ENCODE results near the gene MYO18B. TPM values are rescaled to one million over a fixed set of nuclear protein-coding genes. Genes with fewer than 3 reads are reported as not detected.

Gene MYO18B
- total and polyA plus RNA-seq, 2 donors from 2014 or later: 0.19 to 0.41 TPM

DNA sequence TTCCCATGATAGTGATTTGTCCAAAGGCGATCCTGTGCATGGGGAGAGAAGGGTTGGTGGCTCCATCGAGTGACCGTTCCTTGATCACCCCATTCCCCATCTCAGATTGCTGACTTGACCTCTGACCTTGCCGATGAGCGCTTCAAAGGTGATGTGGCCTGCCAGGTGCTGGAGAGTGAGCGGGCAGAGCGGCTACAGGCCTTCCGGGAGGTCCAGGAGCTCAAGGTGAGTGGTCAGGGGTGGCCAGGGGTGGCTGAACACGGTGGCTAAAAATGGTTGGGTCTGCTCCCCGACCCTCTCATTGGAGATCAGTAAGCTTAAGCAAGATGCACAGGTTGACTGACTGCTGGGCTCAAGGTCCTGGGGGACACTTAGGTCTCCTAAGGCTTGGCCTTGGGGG is 148.7 kb downstream of the MYO18B start:
- no peaks in the 10 kb centered on the region for H3K4me1 ChIP-seq (ENCODE audit: control insufficient read depth in 2 of 3, insufficient read depth in 2 of 3, low read depth in 1 of 3, low read length in 3 of 3)
- FAIRE-seq (no peak), DNase-seq (no peak)
- H3K27ac ChIP-seq (ENCODE audit: low read depth in 2 of 2, low read length in 2 of 2): no peak overlapping the region
- no peaks in the 10 kb centered on the region for H3K36me3 ChIP-seq (ENCODE audit: control insufficient read depth in 2 of 3, insufficient read depth in 3 of 3, low read length in 3 of 3)
- H3K9ac ChIP-seq (ENCODE audit: low read length in 3 of 3): no peak overlapping the region
- no peak overlapping the region for H3K4me3 ChIP-seq (ENCODE audit: low read length in 3 of 3)
- TF ChIP-seq, protein P1, sequence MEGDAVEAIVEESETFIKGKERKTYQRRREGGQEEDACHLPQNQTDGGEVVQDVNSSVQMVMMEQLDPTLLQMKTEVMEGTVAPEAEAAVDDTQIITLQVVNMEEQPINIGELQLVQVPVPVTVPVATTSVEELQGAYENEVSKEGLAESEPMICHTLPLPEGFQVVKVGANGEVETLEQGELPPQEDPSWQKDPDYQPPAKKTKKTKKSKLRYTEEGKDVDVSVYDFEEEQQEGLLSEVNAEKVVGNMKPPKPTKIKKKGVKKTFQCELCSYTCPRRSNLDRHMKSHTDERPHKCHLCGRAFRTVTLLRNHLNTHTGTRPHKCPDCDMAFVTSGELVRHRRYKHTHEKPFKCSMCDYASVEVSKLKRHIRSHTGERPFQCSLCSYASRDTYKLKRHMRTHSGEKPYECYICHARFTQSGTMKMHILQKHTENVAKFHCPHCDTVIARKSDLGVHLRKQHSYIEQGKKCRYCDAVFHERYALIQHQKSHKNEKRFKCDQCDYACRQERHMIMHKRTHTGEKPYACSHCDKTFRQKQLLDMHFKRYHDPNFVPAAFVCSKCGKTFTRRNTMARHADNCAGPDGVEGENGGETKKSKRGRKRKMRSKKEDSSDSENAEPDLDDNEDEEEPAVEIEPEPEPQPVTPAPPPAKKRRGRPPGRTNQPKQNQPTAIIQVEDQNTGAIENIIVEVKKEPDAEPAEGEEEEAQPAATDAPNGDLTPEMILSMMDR (IDR thresholded peaks at IDR 0.05; ENCODE audit: borderline replicate concordance, extremely low read depth, insufficient read depth): no peak
- intact Hi-C loops (cut with DNase I): no loop called here
- no peaks in the 10 kb centered on the region for H3K27me3 ChIP-seq (ENCODE audit: control insufficient read depth, insufficient read depth, low read length)
- no peaks in the 10 kb centered on the region for H3K9me3 ChIP-seq (ENCODE audit: control insufficient read depth in 2 of 3, insufficient read depth in 1 of 3, low read length in 3 of 3)

DNA sequence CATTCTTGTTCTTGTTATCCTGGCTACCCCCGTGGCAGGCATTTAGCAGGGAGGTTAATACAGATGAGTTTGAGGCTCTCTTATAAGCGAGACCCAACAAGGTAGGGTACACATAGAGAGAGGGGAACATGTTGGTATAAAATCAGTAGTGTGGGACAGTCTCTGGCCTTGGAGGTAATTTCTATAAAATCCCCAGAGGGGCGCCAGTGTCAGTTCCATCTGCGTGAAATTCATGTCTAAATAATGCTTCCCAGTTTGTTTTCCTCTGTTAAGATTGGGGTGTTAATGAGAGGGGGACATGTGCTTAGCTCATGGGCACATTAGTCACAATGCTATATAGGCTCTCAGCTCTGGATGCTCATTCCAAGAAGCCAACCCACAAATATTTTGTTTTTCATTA is 150.7 kb downstream of the MYO18B start:
- no peaks in the 10 kb centered on the region for H3K4me1 ChIP-seq (ENCODE audit: control insufficient read depth in 2 of 3, insufficient read depth in 2 of 3, low read depth in 1 of 3, low read length in 3 of 3)
- TF ChIP-seq, protein P1 (IDR thresholded peaks at IDR 0.05; ENCODE audit: borderline replicate concordance, extremely low read depth, insufficient read depth): no peak
- no peak overlapping the region for H3K27ac ChIP-seq (ENCODE audit: low read depth in 2 of 2, low read length in 2 of 2)
- H3K27me3 ChIP-seq (ENCODE audit: control insufficient read depth, insufficient read depth, low read length): no peaks in the 10 kb centered on the region
- no peaks in the 10 kb centered on the region for H3K36me3 ChIP-seq (ENCODE audit: control insufficient read depth in 2 of 3, insufficient read depth in 3 of 3, low read length in 3 of 3)
- no peaks in the 10 kb centered on the region for H3K9me3 ChIP-seq (ENCODE audit: control insufficient read depth in 2 of 3, insufficient read depth in 1 of 3, low read length in 3 of 3)
- no peak overlapping the region for H3K9ac ChIP-seq (ENCODE audit: low read length in 3 of 3)
- FAIRE-seq (no peak), DNase-seq (no peak)
- intact Hi-C loops (cut with DNase I): no loop called here
- no peak overlapping the region for H3K4me3 ChIP-seq (ENCODE audit: low read length in 3 of 3)

DNA sequence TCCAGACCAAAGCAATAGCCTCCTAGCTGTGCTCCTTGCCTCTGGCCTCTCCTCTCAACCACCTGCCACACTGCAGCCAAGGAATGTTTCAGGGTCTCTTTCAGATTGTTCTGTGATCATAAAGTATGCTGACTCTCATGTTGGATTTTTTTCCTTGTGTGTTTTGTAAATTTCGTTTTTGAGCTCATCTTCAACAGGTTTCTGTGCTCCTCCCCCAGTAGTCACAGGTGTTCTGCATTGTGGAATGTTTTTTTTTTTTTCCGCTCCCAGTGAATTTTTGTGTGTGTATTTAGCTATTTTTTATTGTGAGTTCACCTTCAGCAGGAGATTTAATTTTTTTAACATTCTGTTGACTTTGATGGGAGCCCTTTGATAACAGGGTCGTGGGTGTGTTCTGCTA is 153.7 kb downstream of the MYO18B start:
- intact Hi-C loops (cut with DNase I): no loop called here
- H3K9me3 ChIP-seq (ENCODE audit: control insufficient read depth in 2 of 3, insufficient read depth in 1 of 3, low read length in 3 of 3): no peaks in the 10 kb centered on the region
- H3K4me1 ChIP-seq (ENCODE audit: control insufficient read depth in 2 of 3, insufficient read depth in 2 of 3, low read depth in 1 of 3, low read length in 3 of 3): no peaks in the 10 kb centered on the region
- H3K4me3 ChIP-seq (ENCODE audit: low read length in 3 of 3): no peak overlapping the region
- H3K36me3 ChIP-seq (ENCODE audit: control insufficient read depth in 2 of 3, insufficient read depth in 3 of 3, low read length in 3 of 3): no peaks in the 10 kb centered on the region
- TF ChIP-seq, protein P1 (IDR thresholded peaks at IDR 0.05; ENCODE audit: borderline replicate concordance, extremely low read depth, insufficient read depth): no peak
- H3K27me3 ChIP-seq (ENCODE audit: control insufficient read depth, insufficient read depth, low read length): no peaks in the 10 kb centered on the region
- DNase-seq: no peak
- no peak for FAIRE-seq
- H3K9ac ChIP-seq (ENCODE audit: low read length in 3 of 3): no peak overlapping the region
- H3K27ac ChIP-seq (ENCODE audit: low read depth in 2 of 2, low read length in 2 of 2): no peak overlapping the region

DNA sequence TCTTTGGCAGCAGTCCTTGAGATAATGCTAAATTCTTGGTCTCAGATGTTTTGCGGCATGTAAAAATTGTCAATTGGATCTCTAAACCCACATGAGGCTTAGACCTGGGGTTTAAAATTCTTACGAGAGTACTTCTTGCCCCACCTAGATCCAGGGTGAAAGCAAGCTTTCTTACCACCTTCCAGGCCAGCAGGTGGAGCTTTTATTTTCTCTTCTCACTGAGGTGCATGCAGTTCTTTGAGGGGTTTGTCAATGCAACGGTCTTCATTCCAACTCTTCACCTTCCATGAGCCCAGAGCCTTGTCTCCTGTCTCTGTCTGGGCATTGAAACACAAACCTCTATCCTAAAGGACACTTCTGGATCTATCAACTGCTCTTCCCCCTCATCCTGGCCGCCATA is 154.1 kb downstream of the MYO18B start:
- H3K9me3 ChIP-seq (ENCODE audit: control insufficient read depth in 2 of 3, insufficient read depth in 1 of 3, low read length in 3 of 3): no peaks in the 10 kb centered on the region

More for the DNA sequence above, 154.1 kb downstream of the MYO18B start:
- no peak overlapping the region for H3K27ac ChIP-seq (ENCODE audit: low read depth in 2 of 2, low read length in 2 of 2)
- H3K36me3 ChIP-seq (ENCODE audit: control insufficient read depth in 2 of 3, insufficient read depth in 3 of 3, low read length in 3 of 3): no peaks in the 10 kb centered on the region
- no peak overlapping the region for H3K9ac ChIP-seq (ENCODE audit: low read length in 3 of 3)
- TF ChIP-seq, protein P1 (IDR thresholded peaks at IDR 0.05; ENCODE audit: borderline replicate concordance, extremely low read depth, insufficient read depth): no peak
- H3K27me3 ChIP-seq (ENCODE audit: control insufficient read depth, insufficient read depth, low read length): no peaks in the 10 kb centered on the region
- H3K4me1 ChIP-seq (ENCODE audit: control insufficient read depth in 2 of 3, insufficient read depth in 2 of 3, low read depth in 1 of 3, low read length in 3 of 3): no peaks in the 10 kb centered on the region
- DNase-seq (no peak), FAIRE-seq (no peak)
- H3K4me3 ChIP-seq (ENCODE audit: low read length in 3 of 3): no peak overlapping the region
- intact Hi-C loops (cut with DNase I): no loop called here
